Neural progenitor cell (in vitro differentiated cells): Measurements from ENCODE around the gene ATG16L1. TPM values are rescaled to one million over a fixed set of nuclear protein-coding genes. Genes with fewer than 3 reads are reported as not detected.

Source experiments
- DNase-seq: peaks from one replicate; pipeline ENCODE4 v3.0.0-alpha.2; 2016; ENCODE audit warnings: low spot score
- H2AFZ ChIP-seq: fragments of 200-600 bp; sonication (generic); replicated peaks from 2 replicates; pipeline ENCODE4 v1.6.1; 2016; ENCODE audit warnings: antibody characterized with exemption
- H3F3A ChIP-seq: fragments of 200-600 bp; sonication (generic); 2 replicates; pipeline ENCODE4 v1.6.1; 2016; ENCODE audit warnings: antibody characterized with exemption, low read depth
- H3K27ac ChIP-seq: fragments of 200-600 bp; sonication (generic); 2 replicates; pipeline ENCODE4 v1.5.1; 2016; ENCODE audit warnings: mild to moderate bottlenecking
- H3K27me3 ChIP-seq: fragments of 200-600 bp; sonication (generic); 2 replicates; pipeline ENCODE4 v1.6.1; 2016; ENCODE audit warnings: mild to moderate bottlenecking, moderate library complexity
- H3K36me3 ChIP-seq: fragments of 200-600 bp; sonication (generic); 2 replicates; pipeline ENCODE4 v1.5.1; 2016
- H3K4me1 ChIP-seq: fragments of 200-600 bp; sonication (generic); 2 replicates; pipeline ENCODE4 v1.6.1; 2016; ENCODE audit warnings: mixed run types
- H3K4me2 ChIP-seq: fragments of 200-600 bp; sonication (generic); 2 replicates; pipeline ENCODE4 v1.6.1; 2016
- H3K4me3 ChIP-seq: fragments of 200-600 bp; sonication (generic); 2 replicates; pipeline ENCODE4 v1.5.1; 2016
- H3K79me2 ChIP-seq: fragments of 200-600 bp; sonication (generic); 2 replicates; pipeline ENCODE4 v1.6.1; 2016; ENCODE audit warnings: low read depth
- H3K9ac ChIP-seq: fragments of 200-600 bp; sonication (generic); 2 replicates; pipeline ENCODE4 v1.6.1; 2016
- H3K9me3 ChIP-seq: fragments of 200-600 bp; sonication (generic); 2 replicates; pipeline ENCODE4 v1.5.1; 2016; ENCODE audit warnings: low read depth
- H4K20me1 ChIP-seq: fragments of 200-600 bp; sonication (generic); 2 replicates; pipeline ENCODE4 v1.6.1; 2016; ENCODE audit warnings: low read depth
- H3K27ac Mint-ChIP-seq: 3 replicates; pipeline ENCODE4 v1.8.0; 2021; ENCODE audit warnings: mixed read lengths
- H3K27me3 Mint-ChIP-seq: 2 replicates; pipeline ENCODE4 v1.8.0; 2022; ENCODE audit warnings: low read depth, mild to moderate bottlenecking, inconsistent platforms, moderate library complexity, mixed read lengths; ENCODE audit not compliant: insufficient read depth
- H3K36me3 Mint-ChIP-seq: 3 replicates; pipeline ENCODE4 v1.8.0; 2021; ENCODE audit warnings: mixed read lengths
- H3K4me1 Mint-ChIP-seq: 3 replicates; pipeline ENCODE4 v1.8.0; 2021; ENCODE audit warnings: mixed read lengths
- H3K4me3 Mint-ChIP-seq: 3 replicates; pipeline ENCODE4 v1.8.0; 2021; ENCODE audit warnings: mild to moderate bottlenecking, moderate library complexity, mixed read lengths
- H3K9me3 Mint-ChIP-seq: 3 replicates; pipeline ENCODE4 v1.8.0; 2020; ENCODE audit warnings: mixed read lengths
- CTCF ChIP-seq: fragments of 200-600 bp; sonication (generic); IDR thresholded peaks from 2 replicates; pipeline ENCODE4 v1.5.1; 2017; ENCODE audit warnings: antibody characterized with exemption, mild to moderate bottlenecking
- EZH2 ChIP-seq: fragments of 200-600 bp; sonication (generic); IDR thresholded peaks from 2 replicates; pipeline ENCODE4 v1.6.1; 2017; ENCODE audit warnings: antibody characterized with exemption, mild to moderate bottlenecking, moderate library complexity
- EZH2phosphoT487 ChIP-seq: fragments of 200-600 bp; sonication (generic); IDR thresholded peaks from 2 replicates; pipeline ENCODE4 v1.6.1; 2017; ENCODE audit warnings: antibody characterized with exemption
- total RNA-seq: library from RNA; depleted of rRNA; stranded (reverse); fragments of >200 nt; gene quantifications from 2 replicates; pipeline ENCODE4 v1.2.3, GENCODE V29; 2015; ENCODE audit warnings: low replicate concordance

The ATG16L1 gene
- total RNA-seq, 1 donor from 2014 or later: 25.3 TPM

- H3K9ac ChIP-seq: no peak overlapping the region
- no peak for DNase-seq
- H3F3A ChIP-seq: no peaks in the 10 kb centered on the region
- no peaks in the 10 kb centered on the region for H4K20me1 ChIP-seq
- H3K27me3 Mint-ChIP-seq: peaks cover 5% of the 10 kb centered on the region
- no peak overlapping the region for H3K27ac ChIP-seq
- no peak overlapping the region for H3K4me3 Mint-ChIP-seq
- H2AFZ ChIP-seq: no peak overlapping the region
- H3K4me3 ChIP-seq: no peak overlapping the region
- no peaks in the 10 kb centered on the region for H3K27me3 ChIP-seq
- TF ChIP-seq EZH2 (no peak), CTCF (no peak), EZH2phosphoT487 (no peak)
- H3K79me2 ChIP-seq: no peaks in the 10 kb centered on the region
- peaks cover 12% of the 10 kb centered on the region for H3K4me1 Mint-ChIP-seq
- no peaks in the 10 kb centered on the region for H3K36me3 ChIP-seq
- H3K27ac Mint-ChIP-seq: no peak overlapping the region
- H3K4me2 ChIP-seq: no peak overlapping the region
- no peaks in the 10 kb centered on the region for H3K9me3 ChIP-seq
- peaks cover 12% of the 10 kb centered on the region for H3K4me1 ChIP-seq
- H3K9me3 Mint-ChIP-seq: no peaks in the 10 kb centered on the region
- H3K36me3 Mint-ChIP-seq: no peaks in the 10 kb centered on the region
These were observed 28.2 kb upstream of the ATG16L1 start for GRCh38 chr2:233223059-233223894.

- no peak overlapping the region for H3K4me3 ChIP-seq
- H3K79me2 ChIP-seq: no peaks in the 10 kb centered on the region
- TF ChIP-seq CTCF (no peak), EZH2phosphoT487 (no peak), EZH2 (no peak)
- H3K36me3 ChIP-seq: no peaks in the 10 kb centered on the region
- no peaks in the 10 kb centered on the region for H3K27me3 ChIP-seq
- H3K4me1 Mint-ChIP-seq: peaks cover 12% of the 10 kb centered on the region
- no peaks in the 10 kb centered on the region for H3K36me3 Mint-ChIP-seq
- no peak overlapping the region for H3K4me3 Mint-ChIP-seq
- H3K9ac ChIP-seq: no peak overlapping the region
- H3K9me3 ChIP-seq: no peaks in the 10 kb centered on the region
- H3K4me2 ChIP-seq: no peak overlapping the region
- no peak overlapping the region for H3K27ac ChIP-seq
- peaks cover 8% of the 10 kb centered on the region for H3K27me3 Mint-ChIP-seq
- no peak overlapping the region for H3K27ac Mint-ChIP-seq
- no peaks in the 10 kb centered on the region for H3K9me3 Mint-ChIP-seq
- no peaks in the 10 kb centered on the region for H3F3A ChIP-seq
- no peak for DNase-seq
- H2AFZ ChIP-seq: no peak overlapping the region
- H3K4me1 ChIP-seq: peaks cover 12% of the 10 kb centered on the region
- H4K20me1 ChIP-seq: no peaks in the 10 kb centered on the region
These were observed 26.0 kb upstream of the ATG16L1 start for GRCh38 chr2:233225230-233226068.

GRCh38 chr2:233226511-233227031, 24.9 kb upstream of the ATG16L1 start:
- Histone ChIP-seq H3K4me1 (peaks cover 6% of the 10 kb centered on the region), H3K79me2 (no peaks in the 10 kb centered on the region), H3K27ac (no peak overlapping the region), H3K4me3 (no peak overlapping the region), H3K27me3 (no peaks in the 10 kb centered on the region), H3K9me3 (no peaks in the 10 kb centered on the region), H2AFZ (peak overlapping the region; percentile 50), H3F3A (no peaks in the 10 kb centered on the region), H3K4me2 (no peak overlapping the region), H3K9ac (no peak overlapping the region), H4K20me1 (no peaks in the 10 kb centered on the region), H3K36me3 (no peaks in the 10 kb centered on the region)
- Mint-ChIP-seq H3K9me3 (no peaks in the 10 kb centered on the region), H3K4me1 (peaks cover 9% of the 10 kb centered on the region), H3K27ac (no peak overlapping the region), H3K27me3 (peaks cover 8% of the 10 kb centered on the region), H3K36me3 (no peaks in the 10 kb centered on the region), H3K4me3 (no peak overlapping the region)
- DNase-seq: no peak
- no peak for TF ChIP-seq CTCF
